Measurements from ENCODE around the gene SHLD1. TPM values are rescaled to one million over a fixed set of nuclear protein-coding genes. Genes with fewer than 3 reads are reported as not detected.

Gene SHLD1
- total RNA-seq, 1 donor from 2014 or later = 7.4 TPM

- DNase-seq (no peak), ATAC-seq (ENCODE audit: poor library complexity) (no peak)
- intact Hi-C loops (cut with DNase I) = no loop called here
These were observed 160.0 kb downstream of the SHLD1 start for GRCh38 chr20:5910186-5910585.

DNA sequence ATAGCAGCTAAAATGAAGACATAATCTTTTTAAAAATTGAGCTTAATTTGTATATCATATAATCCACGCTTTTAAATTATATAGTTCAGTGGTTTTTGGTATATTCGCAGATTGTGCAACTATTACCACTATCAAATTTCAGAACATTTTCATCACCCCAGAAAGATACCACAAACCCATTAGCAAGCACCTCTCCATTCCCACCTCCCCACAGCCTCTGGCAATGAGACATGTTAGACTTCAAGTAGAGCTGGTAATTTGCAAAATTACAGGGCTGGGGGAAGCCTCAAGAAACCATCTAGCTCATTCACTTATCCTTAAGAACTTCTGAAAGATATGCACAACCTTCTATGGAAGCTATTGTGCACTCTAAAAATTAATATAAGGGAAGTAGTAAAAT, 163.0 kb downstream of the SHLD1 start:
- ATAC-seq (ENCODE audit: poor library complexity) = no peak
- intact Hi-C loops (cut with DNase I) = no loop called here
- no peak for DNase-seq

Other genes starting within 250 kb of the SHLD1 start
- 21.0 TPM for gene GPCPD1, start 139.4 kb upstream of the SHLD1 start, total RNA-seq
- 7.7 TPM for gene CHGB, start 161.1 kb downstream of the SHLD1 start, total RNA-seq
- 5.7 TPM for gene TRMT6, start 200.1 kb downstream of the SHLD1 start, total RNA-seq
- 6.6 TPM for gene MCM8, start 200.3 kb downstream of the SHLD1 start, total RNA-seq